ENCODE results near the gene LRRTM2. TPM values are rescaled to one million over a fixed set of nuclear protein-coding genes. Genes with fewer than 3 reads are reported as not detected.

Gene LRRTM2
- total and polyA plus RNA-seq, 10 of the 15 experiments (the other 5 are each of a cell fraction or from before 2014, with no cell fraction given), result 0.04 to 0.14 (median 0.06) TPM; not detected in 2

DNA sequence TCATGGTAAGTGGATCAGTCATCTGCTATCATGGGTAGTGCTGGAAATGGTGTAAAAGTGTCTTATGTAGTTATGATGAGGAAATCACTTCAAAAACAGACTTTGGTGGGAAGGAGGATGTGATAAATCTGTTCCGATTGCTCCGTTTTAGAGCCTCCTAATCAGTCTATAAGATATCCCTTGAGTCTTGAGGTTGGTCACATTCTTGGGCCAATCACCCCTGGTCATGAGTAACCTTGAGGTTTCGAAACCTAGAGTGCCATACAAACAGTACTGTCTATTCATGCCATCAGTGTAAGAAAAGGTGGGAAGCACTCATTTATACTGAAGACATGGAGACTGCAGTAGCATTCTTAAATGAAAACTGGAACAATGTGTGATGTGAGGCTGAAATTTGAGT, 45.8 kb downstream of the LRRTM2 start:
- FAIRE-seq, result no peak
- no peak overlapping the region for H3K4me2 ChIP-seq (ENCODE audit: control insufficient read depth, insufficient read depth)
- H3K27ac ChIP-seq (ENCODE audit: control insufficient read depth, insufficient read depth), result no peak overlapping the region
- ATAC-seq, result no peak
- DNase-seq (ENCODE audit: low read depth, low spot score), result no peak
- ChIA-PET SMC1A (ENCODE audit: uncharacterized antibody, unreplicated experiment) (interaction anchor here (1.0 kb wide), 1 partner anchor 18 kb away, joined by 3 read pairs; no protein-coding TSS in a partner anchor), CTCF (no interaction called here), POLR2A (no interaction called here), RAD21 (ENCODE audit: unreplicated experiment) (no interaction called here)
- TF ChIP-seq CUX1 (IDR thresholded peaks at IDR 0.05; ENCODE audit: insufficient replicate concordance, low read depth, low read length) (no peak), RAD21 (IDR thresholded peaks at IDR 0.05; ENCODE audit: insufficient read depth, low read depth, low read length) (no peak), BCL11A (IDR thresholded peaks at IDR 0.05; ENCODE audit: low read depth, low read length) (no peak)
- WGBS (ENCODE audit: insufficient coverage, insufficient replicate concordance, low lambda C conversion rate, missing lambda C conversion rate), result 98% methylated on average over 3 of the region's 3 CpGs
- H4K20me1 ChIP-seq (ENCODE audit: control insufficient read depth, insufficient read depth), result no peaks in the 10 kb centered on the region
- in situ Hi-C loops (cut with MboI), result no loop called here
- peaks cover 2 to 7% of the 10 kb centered on the region in 2 experiments; a peak in 3 of 4 replicates for H3K36me3 ChIP-seq (ENCODE audit: control insufficient read depth in 2 of 2, insufficient read depth in 2 of 2, low read length in 1 of 2)
- H3K9me3 ChIP-seq (replicated peaks; ENCODE audit: control insufficient read depth, insufficient read depth, low read length), result no peaks in the 10 kb centered on the region
- H3K9ac ChIP-seq (ENCODE audit: control insufficient read depth, insufficient read depth, low read length), result no peak overlapping the region
- no peaks in the 10 kb centered on the region for H3K27me3 ChIP-seq (replicated peaks in 1 of 2; ENCODE audit: control insufficient read depth in 2 of 2, insufficient read depth in 2 of 2, low read length in 1 of 2)
- no peaks in the 10 kb centered on the region for H3K79me2 ChIP-seq (ENCODE audit: control insufficient read depth, insufficient read depth, low read length)
- BruUV-seq (replicated peaks), result TSS peak; percentile 36
- no peak overlapping the region for H3K4me3 ChIP-seq
- intact Hi-C loops (cut with micrococcal nuclease; ENCODE audit: unreplicated experiment), result loop anchor here (5.0 kb wide), 1 partner anchor 433 kb away; no protein-coding TSS in a partner anchor
- H2AFZ ChIP-seq (ENCODE audit: control insufficient read depth, low read depth, low read length), result no peak overlapping the region
- H3K4me1 ChIP-seq (ENCODE audit: control insufficient read depth, insufficient read depth, low read length), result no peaks in the 10 kb centered on the region

All from GM12878 (cell line).